Parathyroid adenoma (tissue), 2 donors: ENCODE results near the gene MAP2.

Experiments
- H2AFZ ChIP-seq: fragments of 300-600 bp; sonication (generic); one replicate; pipeline ENCODE4 v1.7.0; 2017; ENCODE audit warnings: antibody characterized with exemption, mild to moderate bottlenecking
- H3K27ac ChIP-seq: fragments of 300-600 bp; sonication (generic); one replicate; pipeline ENCODE4 v1.7.0; 2017
- H3K27me3 ChIP-seq: fragments of 300-600 bp; sonication (generic); one replicate; pipeline ENCODE4 v1.7.0; 2017; ENCODE audit warnings: low read length; ENCODE audit not compliant: control insufficient read depth, insufficient read depth
- H3K36me3 ChIP-seq: fragments of 300-600 bp; sonication (generic); one replicate; pipeline ENCODE4 v1.7.0; 2017; ENCODE audit warnings: low read length; ENCODE audit not compliant: control insufficient read depth, insufficient read depth
- H3K4me1 ChIP-seq: fragments of 300-600 bp; sonication (generic); one replicate; pipeline ENCODE4 v1.7.0; 2017; ENCODE audit warnings: control low read depth
- H3K4me2 ChIP-seq: fragments of 300-600 bp; sonication (generic); one replicate; pipeline ENCODE4 v1.7.0; 2017; ENCODE audit warnings: low read length
- H3K4me3 ChIP-seq: fragments of 300-600 bp; sonication (generic); one replicate; pipeline ENCODE4 v1.7.0; 2017; ENCODE audit warnings: low read depth, low read length
- H3K79me2 ChIP-seq: fragments of 300-600 bp; sonication (generic); one replicate; pipeline ENCODE4 v1.7.0; 2017; ENCODE audit warnings: control low read depth
- H3K9ac ChIP-seq: fragments of 300-600 bp; sonication (generic); one replicate; pipeline ENCODE4 v1.7.0; 2017; ENCODE audit warnings: mild to moderate bottlenecking
- H3K9me3 ChIP-seq: fragments of 300-600 bp; sonication (generic); one replicate; pipeline ENCODE4 v1.7.0; 2017; ENCODE audit warnings: low read length; ENCODE audit not compliant: control insufficient read depth
- TF ChIP-seq, protein P1 (sequence below): fragments of 300-600 bp; sonication (generic); IDR thresholded peaks from one replicate; pipeline ENCODE4 v1.7.0; 2017; ENCODE audit warnings: antibody characterized with exemption, mild to moderate bottlenecking
- donor health status: primary hyperparathyroidism.

Gene MAP2

DNA sequence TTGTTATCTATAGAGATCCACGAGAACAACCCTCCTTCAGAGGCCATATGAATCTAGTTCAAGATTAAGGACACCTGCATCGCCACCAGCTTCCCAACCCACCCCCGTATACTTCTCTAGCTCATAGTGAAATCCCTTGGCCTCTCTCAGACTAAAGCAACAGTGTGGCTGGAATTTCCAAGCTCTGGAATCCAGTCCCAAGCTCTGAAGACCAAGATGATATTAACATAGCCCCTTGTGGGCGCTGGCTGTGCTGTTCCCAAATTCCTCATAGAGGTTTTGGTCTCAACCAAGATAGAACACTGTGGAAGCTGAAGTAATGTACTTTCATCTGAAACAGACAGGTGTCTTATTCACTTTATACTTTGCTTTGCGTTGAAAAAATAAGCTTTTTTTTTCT lies 139.6 kb downstream of the MAP2 start:
- H3K36me3 ChIP-seq: no peaks in the 10 kb centered on the region
- H3K4me2 ChIP-seq: no peak overlapping the region
- no peaks in the 10 kb centered on the region for H3K4me1 ChIP-seq
- no peaks in the 10 kb centered on the region for H3K9me3 ChIP-seq
- H3K79me2 ChIP-seq: no peaks in the 10 kb centered on the region
- no peak overlapping the region for H3K4me3 ChIP-seq
- H3K27ac ChIP-seq: no peak overlapping the region
- H3K9ac ChIP-seq: no peak overlapping the region
- no peaks in the 10 kb centered on the region for H3K27me3 ChIP-seq
- TF ChIP-seq, protein P1, sequence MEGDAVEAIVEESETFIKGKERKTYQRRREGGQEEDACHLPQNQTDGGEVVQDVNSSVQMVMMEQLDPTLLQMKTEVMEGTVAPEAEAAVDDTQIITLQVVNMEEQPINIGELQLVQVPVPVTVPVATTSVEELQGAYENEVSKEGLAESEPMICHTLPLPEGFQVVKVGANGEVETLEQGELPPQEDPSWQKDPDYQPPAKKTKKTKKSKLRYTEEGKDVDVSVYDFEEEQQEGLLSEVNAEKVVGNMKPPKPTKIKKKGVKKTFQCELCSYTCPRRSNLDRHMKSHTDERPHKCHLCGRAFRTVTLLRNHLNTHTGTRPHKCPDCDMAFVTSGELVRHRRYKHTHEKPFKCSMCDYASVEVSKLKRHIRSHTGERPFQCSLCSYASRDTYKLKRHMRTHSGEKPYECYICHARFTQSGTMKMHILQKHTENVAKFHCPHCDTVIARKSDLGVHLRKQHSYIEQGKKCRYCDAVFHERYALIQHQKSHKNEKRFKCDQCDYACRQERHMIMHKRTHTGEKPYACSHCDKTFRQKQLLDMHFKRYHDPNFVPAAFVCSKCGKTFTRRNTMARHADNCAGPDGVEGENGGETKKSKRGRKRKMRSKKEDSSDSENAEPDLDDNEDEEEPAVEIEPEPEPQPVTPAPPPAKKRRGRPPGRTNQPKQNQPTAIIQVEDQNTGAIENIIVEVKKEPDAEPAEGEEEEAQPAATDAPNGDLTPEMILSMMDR: no peak
- H2AFZ ChIP-seq: no peak overlapping the region

DNA sequence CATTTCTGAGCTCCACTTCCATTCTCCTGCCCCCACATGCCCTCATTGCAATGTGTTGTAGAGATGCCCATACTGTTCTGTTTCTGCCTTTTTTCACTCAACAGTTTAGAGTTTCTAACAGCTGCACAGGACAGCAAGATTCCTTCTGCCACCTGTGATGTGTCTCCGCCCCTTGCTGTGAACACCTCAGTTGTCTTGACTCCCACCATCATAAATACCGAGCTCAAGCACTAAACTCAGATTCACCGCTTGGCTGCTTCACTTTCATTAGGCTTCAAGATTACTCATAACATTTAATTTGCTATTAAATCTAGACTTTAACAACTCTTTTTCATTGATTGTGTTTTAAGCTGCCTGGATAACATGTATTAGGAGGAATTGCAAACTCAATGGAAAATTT lies 141.0 kb downstream of the MAP2 start:
- H3K4me2 ChIP-seq: no peak overlapping the region
- no peaks in the 10 kb centered on the region for H3K4me1 ChIP-seq
- H3K9ac ChIP-seq: no peak overlapping the region
- TF ChIP-seq, protein P1: no peak
- H3K27me3 ChIP-seq: no peaks in the 10 kb centered on the region
- no peaks in the 10 kb centered on the region for H3K36me3 ChIP-seq
- H3K4me3 ChIP-seq: no peak overlapping the region
- H2AFZ ChIP-seq: no peak overlapping the region
- H3K27ac ChIP-seq: no peak overlapping the region
- H3K79me2 ChIP-seq: no peaks in the 10 kb centered on the region
- H3K9me3 ChIP-seq: no peaks in the 10 kb centered on the region

DNA sequence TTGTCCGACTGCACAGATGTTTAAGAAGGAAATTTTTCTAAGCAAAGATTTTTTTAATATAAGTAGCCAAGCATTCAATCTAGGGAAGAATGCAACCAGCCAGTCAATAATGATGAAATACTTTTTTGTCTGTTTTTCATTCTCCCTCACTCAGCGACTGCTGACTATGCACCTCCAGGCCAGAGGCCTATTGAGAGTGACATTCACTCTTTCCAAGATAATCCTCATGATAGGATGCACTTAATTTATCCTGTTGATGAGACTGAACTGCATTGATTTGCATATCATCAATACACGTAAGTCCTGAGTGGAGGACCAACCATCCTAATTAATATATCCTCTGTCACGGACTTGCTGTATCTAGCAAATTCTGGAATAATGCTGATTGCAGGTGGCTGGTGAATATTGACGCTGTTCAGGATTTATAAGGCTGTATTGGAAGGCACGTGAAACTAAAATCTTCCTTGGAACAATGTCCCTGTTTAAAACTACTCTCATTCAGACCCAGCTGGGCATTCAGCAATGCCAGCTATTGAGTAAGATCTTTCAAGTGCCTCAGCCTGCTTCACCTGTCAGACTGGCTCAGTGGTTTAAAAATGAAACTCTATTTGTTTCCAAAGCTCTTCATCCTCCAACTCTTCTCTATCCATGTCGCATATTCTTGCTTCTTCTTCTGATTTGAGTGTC lies 142.2 kb downstream of the MAP2 start:
- Histone ChIP-seq H3K36me3 (no peaks in the 10 kb centered on the region), H3K27me3 (no peaks in the 10 kb centered on the region), H2AFZ (no peak overlapping the region), H3K4me2 (no peak overlapping the region), H3K79me2 (no peaks in the 10 kb centered on the region), H3K9ac (no peak overlapping the region), H3K27ac (no peak overlapping the region), H3K4me3 (no peak overlapping the region), H3K4me1 (no peaks in the 10 kb centered on the region), H3K9me3 (no peaks in the 10 kb centered on the region)
- TF ChIP-seq, protein P1: no peak

DNA sequence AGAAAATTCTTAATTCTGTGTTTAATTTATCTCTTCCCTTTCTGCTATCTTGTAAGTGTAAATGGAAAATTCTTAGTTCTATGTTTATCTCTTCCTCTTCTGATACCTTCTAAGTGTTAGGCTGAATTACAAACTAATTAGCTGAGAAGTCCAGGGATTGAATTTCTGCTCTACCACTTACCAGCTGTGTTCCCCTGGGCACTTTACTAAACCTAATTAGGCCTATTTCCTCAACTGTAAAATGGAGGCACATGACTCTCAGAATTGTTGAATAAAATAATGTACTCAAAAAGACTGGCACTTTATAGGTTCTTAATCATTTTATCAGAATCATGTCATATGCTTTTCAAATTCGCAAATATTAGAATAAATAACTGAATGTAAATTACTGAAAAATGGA lies 146.3 kb downstream of the MAP2 start:
- no peaks in the 10 kb centered on the region for H3K79me2 ChIP-seq
- no peak overlapping the region for H3K27ac ChIP-seq
- no peaks in the 10 kb centered on the region for H3K4me1 ChIP-seq
- no peak overlapping the region for H2AFZ ChIP-seq
- no peak overlapping the region for H3K4me3 ChIP-seq
- H3K27me3 ChIP-seq: no peaks in the 10 kb centered on the region
- no peaks in the 10 kb centered on the region for H3K9me3 ChIP-seq
- no peak overlapping the region for H3K9ac ChIP-seq
- TF ChIP-seq, protein P1: no peak
- H3K4me2 ChIP-seq: no peak overlapping the region
- no peaks in the 10 kb centered on the region for H3K36me3 ChIP-seq

DNA sequence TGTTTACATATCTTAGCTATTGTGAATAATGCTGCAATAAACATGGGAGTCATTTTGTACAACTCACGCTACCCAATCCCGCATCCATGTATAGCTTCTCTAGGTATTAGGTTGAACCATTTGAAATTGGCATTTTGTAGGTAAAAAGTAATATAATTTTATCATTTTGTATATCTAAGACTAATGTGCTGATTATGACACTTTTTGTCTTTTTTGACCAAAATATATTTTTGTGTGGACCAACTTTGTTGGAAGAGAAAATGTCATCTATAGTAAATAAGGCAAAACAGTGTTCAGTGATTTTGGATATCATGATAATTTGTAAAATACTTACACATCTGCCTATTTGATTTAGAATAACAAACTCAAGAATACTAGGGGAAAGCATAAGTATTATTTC lies 150.7 kb downstream of the MAP2 start:
- no peaks in the 10 kb centered on the region for H3K27me3 ChIP-seq
- no peaks in the 10 kb centered on the region for H3K4me1 ChIP-seq
- no peak overlapping the region for H3K4me3 ChIP-seq

More for the DNA sequence above, 150.7 kb downstream of the MAP2 start:
- TF ChIP-seq, protein P1: no peak
- Histone ChIP-seq H3K27ac (no peak overlapping the region), H3K36me3 (no peaks in the 10 kb centered on the region), H2AFZ (no peak overlapping the region), H3K9me3 (no peaks in the 10 kb centered on the region), H3K4me2 (no peak overlapping the region), H3K9ac (no peak overlapping the region), H3K79me2 (no peaks in the 10 kb centered on the region)
